T follicular helper cell (primary cell): ENCODE results near the gene PGA4.

Experiments used
- DNase-seq: peaks from one replicate; pipeline ENCODE4 v3.0.0-alpha.2; 2020; ENCODE audit warnings: low read depth

Gene PGA4

GRCh38 chr11:61279934-61280659, 58.0 kb downstream of the PGA4 start:
- no peak for DNase-seq

DNA sequence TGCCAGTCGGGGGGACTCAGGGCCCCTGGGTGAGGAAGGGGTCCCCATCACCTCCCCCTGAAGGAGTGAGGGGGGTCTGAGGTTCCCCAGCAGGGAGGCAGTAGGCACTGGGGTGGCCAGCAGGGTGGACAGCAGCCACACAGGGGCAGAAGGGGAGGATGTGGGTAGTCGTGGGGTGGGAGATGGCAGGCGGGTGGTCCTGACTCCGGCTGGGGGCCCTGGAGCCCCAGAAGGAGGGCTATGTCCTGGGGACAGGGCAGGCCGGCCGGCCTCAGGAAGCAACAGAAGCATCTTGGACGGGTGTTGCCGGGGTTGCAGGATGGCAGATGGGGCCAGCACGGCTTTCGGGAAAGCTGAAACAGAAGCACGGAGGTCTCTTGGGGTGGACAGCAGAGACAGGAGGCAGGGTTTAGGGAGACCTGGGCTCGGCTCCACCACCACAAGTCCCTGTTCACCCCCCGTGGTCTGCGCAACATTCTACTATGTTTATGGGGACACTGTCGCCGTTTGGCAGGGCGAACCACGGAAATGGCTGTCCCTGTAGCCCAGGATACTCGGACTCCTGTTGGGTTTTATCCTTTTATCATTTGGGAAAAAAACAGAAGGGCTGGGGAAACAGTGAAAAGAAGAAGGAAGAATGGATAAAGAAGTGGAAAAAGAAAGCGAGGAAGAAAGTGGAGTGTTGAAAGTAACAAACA, 58.9 kb downstream of the PGA4 start:
- DNase-seq, result no peak
